ENCODE measurements around the gene NT5M. TPM values are rescaled to one million over a fixed set of nuclear protein-coding genes. Genes with fewer than 3 reads are reported as not detected.

NT5M gene
- polyA plus RNA-seq, 3 donors = 4.0 to 6.6 (median 6.5) TPM

DNA sequence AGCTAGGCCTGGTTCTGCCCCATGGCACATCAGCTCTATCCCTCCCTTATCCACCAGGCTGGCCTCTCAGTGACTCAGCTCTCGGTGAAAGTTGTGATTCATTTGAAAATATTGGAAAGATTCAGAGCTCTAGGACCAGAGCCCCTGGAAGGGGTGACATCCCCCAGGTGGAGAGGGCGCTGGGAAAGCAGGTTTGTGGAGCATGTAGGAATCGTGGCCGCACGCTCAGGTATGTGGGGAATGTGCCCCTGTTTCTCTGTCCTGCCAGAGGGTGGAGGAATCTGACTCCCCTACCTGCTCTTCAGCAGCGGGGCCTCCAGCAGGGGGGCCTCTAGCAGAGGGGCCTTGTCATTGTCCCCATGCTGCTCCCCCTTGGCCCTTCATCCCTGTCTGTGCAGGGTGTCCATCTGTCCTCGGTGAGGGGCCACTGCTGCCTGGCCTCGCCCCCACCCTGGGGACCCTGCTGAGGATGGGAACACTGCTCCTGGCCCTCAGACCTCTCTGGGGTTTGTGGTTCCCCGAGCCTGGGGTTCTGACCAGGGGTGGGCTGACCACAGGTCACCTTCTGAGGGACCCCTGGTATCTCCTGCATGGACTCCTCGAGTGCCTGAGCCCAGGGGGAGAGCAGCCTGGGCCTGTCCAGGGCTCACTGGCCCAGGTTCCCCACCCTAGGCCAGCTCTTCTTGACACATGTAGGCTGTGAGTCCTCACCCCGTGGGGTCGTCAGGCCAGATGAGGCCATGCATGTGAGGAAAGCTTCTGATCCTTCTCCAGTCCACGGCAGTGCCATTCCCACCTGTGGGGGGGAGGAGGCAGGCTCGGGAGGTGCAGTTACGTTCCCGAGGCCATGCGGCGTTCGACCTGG, 47.5 kb downstream of the NT5M start:
- peak in 2 of 11 donors; percentile 22 to 40 for DNase-seq (ENCODE audit: extremely low read depth in 1 of 11, low read depth in 9 of 11, low spot score in 4 of 11)

DNA sequence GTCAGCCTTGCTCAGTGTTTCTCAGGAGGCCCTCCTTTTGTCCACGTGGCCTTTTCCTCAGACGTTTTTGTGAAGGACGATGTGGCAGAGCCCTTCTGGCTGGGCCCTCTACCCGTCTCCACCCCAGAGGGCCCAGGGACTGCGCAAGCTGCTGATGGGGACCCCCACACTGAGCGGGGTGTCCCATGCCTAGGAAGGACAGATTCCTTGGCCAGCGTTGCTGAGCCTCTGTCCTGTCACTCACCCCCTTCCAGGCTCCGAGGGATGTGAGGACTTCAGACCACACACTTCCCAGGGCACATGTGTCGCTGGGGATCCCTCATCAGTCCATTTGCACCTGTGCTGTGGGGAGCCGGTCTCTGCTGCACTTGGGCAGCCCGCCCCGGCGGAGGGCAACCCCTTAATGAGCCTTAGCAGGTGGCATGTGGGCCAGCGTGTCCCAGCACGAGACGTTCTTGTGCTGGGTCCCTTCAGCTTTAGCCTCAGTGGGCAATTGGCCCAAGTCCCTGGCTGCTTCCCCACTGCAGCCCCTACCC, 48.3 kb downstream of the NT5M start:
- no peak for DNase-seq (ENCODE audit: extremely low read depth in 1 of 11, low read depth in 9 of 11, low spot score in 4 of 11)

DNA sequence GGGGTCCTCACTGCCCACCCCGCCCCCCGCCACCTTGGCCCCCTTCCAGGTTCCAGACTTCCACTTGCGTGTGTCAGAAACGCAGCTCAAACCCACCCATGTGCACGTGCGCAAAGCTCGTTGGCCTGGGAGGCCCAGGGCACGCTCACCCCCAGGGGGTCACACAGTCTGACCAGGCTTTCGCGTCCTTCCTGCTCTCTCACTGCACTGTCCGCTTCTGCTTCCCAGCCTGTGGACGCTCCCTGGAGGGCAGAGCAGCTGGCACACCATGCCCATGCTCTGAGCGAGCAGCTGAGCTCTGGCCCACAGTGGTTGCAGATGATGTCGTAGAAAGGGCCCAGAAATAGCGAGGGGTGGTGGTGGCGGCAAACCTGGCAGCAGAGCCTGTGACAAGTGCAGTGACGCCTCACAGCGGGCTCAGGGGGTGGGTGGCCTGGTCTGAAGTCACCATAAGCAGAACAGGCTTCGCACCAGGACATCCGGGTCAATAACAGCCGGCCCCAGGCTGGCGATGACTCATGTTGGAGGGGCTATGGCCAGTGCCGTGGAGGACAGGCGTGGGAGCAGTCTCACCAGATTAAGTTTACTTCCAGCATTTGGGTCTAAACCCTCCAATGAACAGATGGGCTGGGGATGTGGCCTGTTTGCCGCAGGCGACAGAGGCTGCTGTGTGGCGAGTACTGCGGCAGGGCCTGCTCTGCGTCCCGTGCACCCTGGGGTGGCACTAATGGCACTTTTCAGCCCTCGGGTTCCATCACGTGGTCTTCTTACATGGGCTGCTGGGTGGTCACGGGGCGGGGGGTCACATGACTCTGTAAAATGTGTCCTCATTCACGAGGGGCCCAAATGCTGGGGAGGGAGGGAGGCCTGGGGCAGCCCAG, 49.0 kb downstream of the NT5M start:
- no peak for DNase-seq (ENCODE audit: extremely low read depth in 1 of 11, low read depth in 9 of 11, low spot score in 4 of 11)

DNA sequence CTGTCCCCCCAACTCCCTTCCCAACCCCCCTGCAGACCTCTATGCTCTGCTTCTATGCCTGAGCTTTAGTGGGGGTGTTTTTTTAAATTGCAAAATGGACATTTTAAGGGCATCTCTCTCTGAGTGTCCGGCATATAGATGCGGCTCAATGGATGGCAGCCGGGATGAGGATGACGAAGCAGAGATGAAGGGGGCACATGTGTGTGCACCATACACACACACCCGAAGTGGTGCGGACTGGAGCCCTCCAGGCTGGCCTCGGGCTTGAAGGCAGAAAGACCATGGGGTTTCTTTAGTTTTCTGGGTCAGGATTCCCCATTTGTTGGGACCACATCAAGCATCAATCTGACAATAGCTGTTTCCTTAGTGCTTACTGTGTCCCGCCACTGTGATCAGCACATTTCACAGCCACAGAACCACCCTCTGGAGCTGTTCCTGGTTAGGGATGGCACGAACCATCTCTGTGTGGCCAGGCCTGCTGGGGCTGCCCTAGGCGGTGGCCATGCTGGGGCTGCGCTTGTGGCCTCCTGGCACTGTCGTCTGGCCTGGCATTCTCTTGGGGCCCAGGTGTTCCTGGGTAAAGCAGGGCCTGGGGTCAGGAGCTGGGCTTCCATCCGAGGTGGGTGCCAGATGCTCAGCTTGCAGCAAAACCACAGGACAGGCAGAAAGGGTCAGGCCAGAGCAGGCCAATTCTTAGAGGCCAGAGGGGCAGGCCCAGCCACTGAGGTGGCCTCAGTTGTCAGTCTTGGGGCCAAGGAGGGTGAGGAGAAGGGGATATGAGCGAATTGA, 49.9 kb downstream of the NT5M start:
- DNase-seq (ENCODE audit: extremely low read depth in 1 of 11, low read depth in 9 of 11, low spot score in 4 of 11) = no peak

DNA sequence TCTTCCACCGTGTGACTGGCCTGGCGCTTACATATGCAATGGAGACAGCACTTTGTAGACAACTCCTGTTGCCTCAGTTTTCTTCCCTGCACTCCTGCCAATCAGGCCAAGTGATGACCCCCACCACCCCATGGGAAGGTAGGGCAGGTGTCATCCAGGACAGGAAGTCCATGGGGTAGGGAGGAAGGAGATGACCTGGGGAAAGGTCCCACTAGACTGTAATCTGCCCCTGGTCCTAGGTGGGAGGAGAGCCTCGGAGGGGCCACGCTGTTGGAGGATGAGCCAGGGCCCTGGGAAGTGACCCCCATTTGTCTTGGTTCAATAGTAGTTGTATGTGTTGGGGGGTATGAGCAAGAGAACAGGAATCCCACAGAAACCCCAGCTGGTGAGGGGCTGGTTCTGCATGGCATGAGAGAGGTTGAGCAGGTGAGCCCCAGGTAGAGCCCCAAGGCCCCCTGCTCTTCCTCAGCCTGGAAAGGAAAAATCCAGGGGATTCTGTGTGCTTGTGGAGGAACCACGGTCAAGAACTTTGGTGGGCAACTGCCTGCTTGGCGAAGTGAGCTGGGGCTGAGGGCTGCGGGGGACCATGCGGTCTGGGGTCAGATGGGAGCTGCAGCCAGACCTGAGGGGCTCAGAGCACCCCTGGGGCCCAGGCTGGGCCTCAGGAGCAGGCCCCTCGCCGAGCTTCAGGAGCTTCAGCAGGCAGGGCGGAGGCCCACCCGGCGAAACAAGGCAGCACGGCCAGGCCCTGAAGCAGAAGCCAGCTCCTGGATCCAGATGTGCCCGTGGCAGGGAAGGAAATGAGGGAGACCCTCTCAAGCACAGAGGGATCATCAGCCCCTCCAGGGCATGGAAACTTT, 50.7 kb downstream of the NT5M start:
- no peak for DNase-seq (ENCODE audit: extremely low read depth in 1 of 11, low read depth in 9 of 11, low spot score in 4 of 11)

DNA sequence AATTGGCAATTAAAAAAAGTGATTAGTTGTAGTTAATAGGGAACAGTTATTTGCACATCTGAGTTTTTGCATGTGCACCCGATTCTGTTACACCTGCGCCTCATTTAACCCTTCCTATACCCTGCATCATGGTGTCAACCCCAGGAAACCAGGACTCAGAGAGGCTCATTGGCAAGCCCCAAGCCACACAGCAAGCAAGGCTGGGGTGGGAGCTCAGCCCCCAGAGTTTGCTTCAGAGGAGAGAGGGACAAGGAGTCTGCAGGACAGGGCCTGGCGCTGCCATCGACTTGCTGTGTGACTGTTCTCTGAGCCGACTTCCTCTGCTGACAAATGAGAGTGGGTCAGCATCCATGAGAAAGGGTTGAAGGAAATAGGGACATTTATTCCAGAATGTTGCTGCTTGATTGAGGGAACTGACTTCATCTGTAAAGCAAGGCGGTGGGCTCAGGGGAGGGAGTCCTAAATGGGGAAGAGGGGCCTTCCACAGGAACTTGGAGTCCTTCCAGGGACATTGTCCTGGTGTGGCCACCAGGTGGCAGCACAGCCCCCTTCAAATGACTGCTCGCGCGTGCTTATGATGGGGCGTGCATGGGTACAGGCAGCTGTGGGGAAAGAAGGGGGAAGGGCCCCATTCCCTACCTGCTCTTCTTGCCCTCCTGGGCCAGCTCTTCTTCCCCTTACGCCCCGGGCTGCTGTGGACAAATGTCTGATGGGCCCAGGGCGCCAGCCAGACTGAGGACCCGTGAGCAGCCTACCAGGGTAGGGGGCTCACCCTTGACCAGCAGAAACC, 51.6 kb downstream of the NT5M start:
- DNase-seq (ENCODE audit: extremely low read depth in 1 of 11, low read depth in 9 of 11, low spot score in 4 of 11) = peak in 10 of 11 donors; percentile 40 to 71 (median 60)

DNA sequence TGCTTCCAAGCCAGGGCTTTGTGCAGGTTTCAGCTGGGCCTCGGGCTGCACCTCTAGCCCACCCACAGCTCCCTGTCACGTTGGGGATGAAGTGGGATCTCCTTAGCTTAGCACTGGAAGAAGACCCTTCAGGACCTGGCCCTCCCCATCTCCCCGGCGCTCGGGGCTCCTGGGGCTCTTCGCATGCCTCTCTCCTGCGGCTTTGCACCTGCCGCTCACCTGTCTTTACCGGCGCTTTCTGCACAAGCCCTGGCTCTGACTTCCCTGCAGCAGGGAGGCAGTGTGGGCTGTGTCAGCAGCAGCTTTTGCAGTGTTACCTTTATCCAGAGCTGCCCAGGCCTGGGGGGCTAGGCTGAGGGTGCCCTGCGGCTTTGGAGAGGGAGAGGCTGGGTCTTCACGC, 52.3 kb downstream of the NT5M start:
- no peak for DNase-seq (ENCODE audit: extremely low read depth in 1 of 11, low read depth in 9 of 11, low spot score in 4 of 11)

DNA sequence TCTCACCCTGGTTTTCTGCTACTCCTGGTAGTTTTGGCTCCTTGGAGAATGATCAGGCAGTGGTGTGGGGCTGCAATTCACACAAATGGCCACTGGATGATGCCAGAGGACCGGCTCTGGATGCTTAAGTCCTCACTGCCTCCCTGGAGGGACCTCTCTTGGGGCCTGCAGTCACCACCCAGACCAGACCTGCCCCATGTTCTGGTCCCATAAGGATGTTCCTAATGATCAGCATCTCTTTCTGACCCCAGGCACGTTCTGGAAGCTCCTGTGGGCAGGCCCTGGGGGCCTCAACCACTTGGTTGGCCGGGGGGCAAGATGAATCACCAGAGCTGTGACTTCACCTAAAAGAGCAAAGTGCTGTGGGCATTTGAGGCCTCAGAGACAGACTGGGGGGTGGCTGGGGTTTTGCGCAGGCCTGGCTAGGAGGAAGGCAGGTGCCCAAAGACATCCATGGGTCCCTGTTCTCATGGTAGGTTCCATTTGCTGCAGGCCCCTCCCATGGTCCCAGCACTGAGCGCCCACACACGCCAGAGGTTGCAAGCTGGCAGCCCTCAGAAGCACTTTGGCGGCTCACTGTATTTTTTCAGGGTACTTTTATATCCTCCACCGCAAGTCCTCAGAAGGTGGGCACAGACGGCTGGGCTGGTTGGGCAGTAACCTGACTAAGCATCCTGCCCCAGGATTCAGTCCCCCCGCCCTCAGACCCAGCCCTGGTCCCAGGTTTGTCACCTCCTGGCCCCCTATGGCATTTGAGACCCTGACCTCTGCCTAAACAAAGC, 53.2 kb downstream of the NT5M start:
- peak in 10 of 11 donors; percentile 63 to 80 (median 74) for DNase-seq (ENCODE audit: extremely low read depth in 1 of 11, low read depth in 9 of 11, low spot score in 4 of 11)

DNA sequence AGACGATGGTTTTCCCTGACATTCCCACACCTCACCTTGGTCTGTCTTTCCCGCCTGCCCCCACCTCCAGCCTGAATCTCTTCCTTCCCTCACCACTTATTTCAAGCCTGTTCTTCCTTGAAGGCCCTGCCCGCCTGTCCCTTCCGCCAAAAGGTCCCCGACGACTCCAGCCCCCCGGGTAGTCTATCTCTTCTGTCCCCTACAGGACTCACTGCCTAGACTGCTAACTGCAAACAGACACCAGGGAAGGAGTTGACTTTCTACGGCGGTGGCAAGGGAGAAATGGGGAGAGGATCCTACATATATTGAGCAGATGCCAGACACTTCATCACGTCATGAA, 53.7 kb downstream of the NT5M start:
- no peak for DNase-seq (ENCODE audit: extremely low read depth in 1 of 11, low read depth in 9 of 11, low spot score in 4 of 11)

DNA sequence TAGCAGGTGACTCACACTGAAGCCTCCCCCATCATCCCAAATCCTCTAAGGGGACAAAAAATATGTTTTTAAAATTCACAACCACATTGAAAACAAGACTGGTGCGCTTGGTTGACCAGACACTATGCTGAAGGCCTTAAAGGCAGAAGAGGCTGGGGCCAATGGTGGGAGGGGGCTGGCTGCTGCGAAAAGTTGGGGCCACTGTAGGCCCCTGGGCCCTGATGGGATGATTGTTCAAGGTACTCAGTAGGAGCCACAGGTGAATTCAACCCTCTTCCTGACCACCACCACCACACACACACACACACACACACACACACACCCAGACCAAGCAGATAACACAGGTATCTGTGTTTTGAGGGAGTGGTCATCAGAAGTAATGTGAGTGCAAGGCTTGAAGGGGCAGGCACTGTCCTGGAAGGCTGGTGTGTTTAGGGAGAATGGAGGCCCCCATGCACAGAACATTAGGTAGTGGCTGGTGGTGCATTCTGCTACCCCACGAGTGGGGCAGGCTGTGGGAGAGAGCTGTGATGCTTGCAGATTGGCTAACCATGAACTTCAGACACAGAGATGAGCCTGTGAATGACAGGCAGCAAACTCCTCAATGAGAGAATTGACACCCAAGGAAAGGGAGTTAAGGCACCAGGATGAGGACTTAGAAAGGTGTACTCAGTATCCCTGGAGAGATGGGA, 55.0 kb downstream of the NT5M start:
- no peak for DNase-seq (ENCODE audit: extremely low read depth in 1 of 11, low read depth in 9 of 11, low spot score in 4 of 11)

DNA sequence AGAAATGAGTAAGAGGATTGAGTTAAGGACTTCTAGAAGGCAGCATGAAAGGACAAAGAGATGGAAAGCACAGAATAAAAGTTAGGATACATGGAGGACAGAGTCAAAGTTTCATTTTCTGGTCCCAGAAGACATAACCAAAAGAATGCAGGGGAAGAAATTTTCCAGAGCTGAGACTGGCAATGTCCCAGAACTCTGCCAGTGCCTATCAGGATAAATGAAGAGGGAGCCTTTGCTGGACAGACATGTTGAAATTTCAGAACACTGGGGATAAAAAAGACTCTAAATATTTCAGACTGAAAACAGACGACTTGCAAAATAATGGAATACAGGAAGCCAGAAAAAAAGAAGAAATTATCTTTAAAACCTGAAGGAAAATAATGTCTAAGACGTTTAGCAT, 55.7 kb downstream of the NT5M start:
- no peak for DNase-seq (ENCODE audit: extremely low read depth in 1 of 11, low read depth in 9 of 11, low spot score in 4 of 11)

DNA sequence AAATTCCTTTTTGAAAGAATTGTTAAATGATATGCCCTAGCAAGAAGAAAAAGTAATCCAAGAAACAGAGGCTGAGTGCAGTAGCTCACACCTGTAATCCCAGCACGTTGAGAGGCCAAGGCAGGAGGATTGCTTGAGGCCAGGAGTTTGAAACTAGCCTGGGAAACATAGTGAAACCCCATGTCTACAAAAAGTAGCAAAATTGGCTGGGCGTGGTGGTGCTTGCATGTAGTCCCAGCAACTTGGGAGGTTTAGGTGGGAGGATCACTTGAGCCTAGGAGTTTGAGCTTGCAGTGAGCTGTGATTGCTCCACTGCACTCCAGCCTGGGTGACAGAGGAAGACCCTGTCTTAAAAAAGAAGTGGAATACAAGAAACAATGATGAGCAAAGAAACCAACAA, 56.1 kb downstream of the NT5M start:
- DNase-seq (ENCODE audit: extremely low read depth in 1 of 11, low read depth in 9 of 11, low spot score in 4 of 11) = no peak

DNA sequence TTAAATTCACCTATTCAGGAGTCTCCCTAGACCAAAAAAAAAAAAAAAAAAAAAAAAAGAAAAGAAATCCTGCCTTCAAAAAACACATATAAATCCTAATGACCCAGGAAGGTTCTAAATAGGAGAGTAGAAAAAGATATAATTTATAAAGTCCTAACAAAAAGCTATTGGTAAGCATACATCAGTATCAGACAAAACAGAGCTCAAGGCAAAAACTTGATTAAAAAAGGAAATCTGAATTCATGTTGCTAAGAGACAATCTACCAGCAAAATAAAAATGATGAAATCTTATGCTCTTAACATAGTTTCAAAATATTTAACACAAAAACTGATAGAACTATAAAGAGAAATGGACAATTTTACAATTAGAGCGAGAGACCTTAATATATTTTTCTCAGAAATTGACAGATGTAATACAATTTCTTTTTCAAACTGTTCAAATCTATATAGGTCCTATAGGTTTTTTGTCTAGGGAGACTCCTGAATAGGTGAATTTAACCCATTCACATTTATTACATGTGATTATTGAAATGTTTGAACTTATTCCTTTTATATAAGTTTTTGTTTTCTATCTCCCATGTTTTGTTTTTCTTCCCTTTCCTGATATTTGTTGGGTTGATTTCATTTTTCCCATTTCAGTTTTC, 57.0 kb downstream of the NT5M start:
- no peak for DNase-seq (ENCODE audit: extremely low read depth in 1 of 11, low read depth in 9 of 11, low spot score in 4 of 11)

DNA sequence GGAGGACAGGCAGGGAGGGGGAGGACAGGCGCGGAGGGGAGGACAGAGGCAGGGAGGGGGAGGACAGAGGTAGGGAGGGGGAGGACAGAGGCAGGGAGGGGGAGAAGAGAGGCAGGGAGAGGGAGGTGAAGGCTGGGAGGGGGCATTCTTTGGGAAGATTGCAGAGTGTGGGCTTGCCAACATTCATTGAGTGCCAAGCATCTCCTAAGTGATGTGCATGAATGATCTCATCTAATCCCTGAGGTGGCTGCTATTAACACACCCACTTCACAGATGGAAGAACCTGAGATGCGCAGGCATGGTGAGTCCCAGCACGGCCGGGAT, 58.3 kb downstream of the NT5M start:
- no peak for DNase-seq (ENCODE audit: extremely low read depth in 1 of 11, low read depth in 9 of 11, low spot score in 4 of 11)

DNA sequence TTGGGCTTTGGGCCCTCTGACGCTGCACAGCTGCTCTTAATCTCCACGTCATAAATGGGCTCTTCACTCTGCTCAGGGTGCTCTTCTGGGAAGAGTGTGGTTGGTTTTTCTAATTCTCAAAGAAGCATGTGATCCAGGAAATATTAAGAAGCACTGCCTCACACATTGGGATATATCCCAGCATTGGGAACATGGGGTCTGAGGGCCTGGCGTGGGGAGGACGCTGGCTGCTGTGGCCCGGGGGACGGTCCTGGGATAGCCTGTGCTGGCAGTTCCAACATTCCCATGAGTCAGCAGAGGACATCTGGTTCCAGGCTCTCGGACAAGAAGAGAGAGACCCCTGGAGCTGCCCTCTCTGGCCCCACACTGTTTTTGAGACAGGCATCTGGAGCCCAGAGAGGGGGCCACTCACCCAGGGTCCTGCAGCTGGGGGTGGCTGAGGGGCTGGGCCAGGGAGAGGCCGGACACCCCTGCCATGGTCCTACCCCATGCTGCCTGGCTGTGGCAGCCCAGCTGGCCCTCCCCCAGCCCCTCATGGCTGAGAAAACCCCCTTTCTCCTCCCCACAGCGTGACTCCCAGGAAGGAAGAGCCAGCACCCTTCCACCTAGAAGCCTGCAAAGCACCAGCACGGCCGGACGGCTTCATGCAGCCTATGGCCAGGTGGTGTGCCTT, 58.8 kb downstream of the NT5M start:
- DNase-seq (ENCODE audit: extremely low read depth in 1 of 11, low read depth in 9 of 11, low spot score in 4 of 11) = no peak

All from renal cortex interstitium (tissue), 11 donors.